ENCODE measurements around the gene MAML3. TPM values are rescaled to one million over a fixed set of nuclear protein-coding genes. Genes with fewer than 3 reads are reported as not detected.

MAML3 gene
- polyA plus RNA-seq, 1 donor (not counting 4 experiments of a cell fraction or from before 2014, with no cell fraction given) = 0.68 TPM

GRCh38 chr4:140152013-140152703 lies 1.8 kb downstream of the MAML3 start:
- H3K27ac ChIP-seq (ENCODE audit: control insufficient read depth, insufficient read depth, low read length) = no peak overlapping the region

GRCh38 chr4:140151699-140152012 lies 2.3 kb downstream of the MAML3 start:
- no peaks in the 10 kb centered on the region for H3K79me2 ChIP-seq (ENCODE audit: control insufficient read depth, insufficient read depth, low read length)
- DNase-seq (ENCODE audit: low read depth, low spot score) (no peak), FAIRE-seq (no peak)
- H3K4me3 ChIP-seq (ENCODE audit: control insufficient read depth in 2 of 3, extremely low read depth in 1 of 3, insufficient read depth in 2 of 3, low read depth in 1 of 3, low read length in 3 of 3) = peak overlapping the region; percentile 81 to 96 (median 93)
- peak overlapping the region; percentile 78 for H3K9ac ChIP-seq (ENCODE audit: control insufficient read depth, extremely low read depth, insufficient read depth, low read length)
- H4K20me1 ChIP-seq (ENCODE audit: control insufficient read depth, extremely low read depth, insufficient read depth, low read length) = no peaks in the 10 kb centered on the region
- H3K9me3 ChIP-seq (ENCODE audit: control insufficient read depth, low read depth, low read length) = no peaks in the 10 kb centered on the region
- H3K27me3 ChIP-seq (ENCODE audit: control insufficient read depth, extremely low read depth, insufficient read depth, low read length) = peaks cover 5% of the 10 kb centered on the region
- H2AFZ ChIP-seq (ENCODE audit: control insufficient read depth, low read length) = peak overlapping the region; percentile 91
- H3K9me1 ChIP-seq (ENCODE audit: control insufficient read depth, extremely low read depth, insufficient read depth, low read length) = no peaks in the 10 kb centered on the region
- dilution Hi-C loops (cut with MboI; ENCODE audit: extremely low pct_ligation_motif_present, low sequenced_read_pairs) = no loop called here
- H3K27ac ChIP-seq (ENCODE audit: control insufficient read depth, insufficient read depth, low read length) = peak overlapping the region; percentile 47
- peak overlapping the region; percentile 99 for H3K4me2 ChIP-seq (ENCODE audit: control insufficient read depth, extremely low read depth, insufficient read depth, low read depth, low read length)
- TF ChIP-seq EZH2 (IDR thresholded peaks at IDR 0.05; ENCODE audit: low read length) (no peak), CTCF (optimal IDR thresholded peaks at IDR 0.05 in 1 of 3, IDR thresholded peaks at IDR 0.05 in 1 of 3, conservative IDR thresholded peaks at IDR 0.05 in 1 of 3; ENCODE audit: extremely low read depth in 1 of 3, insufficient read depth in 2 of 3, low read length in 3 of 3) (no peak)
- no peaks in the 10 kb centered on the region for H3K36me3 ChIP-seq (ENCODE audit: control insufficient read depth in 2 of 2, extremely low read depth in 1 of 2, insufficient read depth in 2 of 2, low read length in 2 of 2)
- peaks cover 8% of the 10 kb centered on the region for H3K4me1 ChIP-seq (ENCODE audit: control insufficient read depth, extremely low read depth, insufficient read depth, low read length)

More at GRCh38 chr4:140152013-140152703, 1.8 kb downstream of the MAML3 start:
- Histone ChIP-seq H3K9ac (ENCODE audit: control insufficient read depth, extremely low read depth, insufficient read depth, low read length) (peak overlapping the region; percentile 78), H3K27me3 (ENCODE audit: control insufficient read depth, extremely low read depth, insufficient read depth, low read length) (peaks cover 5% of the 10 kb centered on the region), H3K36me3 (ENCODE audit: control insufficient read depth in 2 of 2, extremely low read depth in 1 of 2, insufficient read depth in 2 of 2, low read length in 2 of 2) (no peaks in the 10 kb centered on the region), H2AFZ (ENCODE audit: control insufficient read depth, low read length) (peak overlapping the region; percentile 94), H3K79me2 (ENCODE audit: control insufficient read depth, insufficient read depth, low read length) (no peaks in the 10 kb centered on the region), H3K4me3 (ENCODE audit: control insufficient read depth in 2 of 3, extremely low read depth in 1 of 3, insufficient read depth in 2 of 3, low read depth in 1 of 3, low read length in 3 of 3) (peak overlapping the region; percentile 81 to 96 (median 93)), H3K4me1 (ENCODE audit: control insufficient read depth, extremely low read depth, insufficient read depth, low read length) (peaks cover 8% of the 10 kb centered on the region), H3K9me1 (ENCODE audit: control insufficient read depth, extremely low read depth, insufficient read depth, low read length) (no peaks in the 10 kb centered on the region), H3K4me2 (ENCODE audit: control insufficient read depth, extremely low read depth, insufficient read depth, low read depth, low read length) (peak overlapping the region; percentile 99), H4K20me1 (ENCODE audit: control insufficient read depth, extremely low read depth, insufficient read depth, low read length) (no peaks in the 10 kb centered on the region), H3K9me3 (ENCODE audit: control insufficient read depth, low read depth, low read length) (no peaks in the 10 kb centered on the region)
- DNase-seq (ENCODE audit: low read depth, low spot score) (no peak), FAIRE-seq (no peak)
- dilution Hi-C loops (cut with MboI; ENCODE audit: extremely low pct_ligation_motif_present, low sequenced_read_pairs) = no loop called here
- TF ChIP-seq CTCF (optimal IDR thresholded peaks at IDR 0.05 in 1 of 3, IDR thresholded peaks at IDR 0.05 in 1 of 3, conservative IDR thresholded peaks at IDR 0.05 in 1 of 3; ENCODE audit: extremely low read depth in 1 of 3, insufficient read depth in 2 of 3, low read length in 3 of 3) (peak in 1 of 3 experiments; percentile 13), EZH2 (IDR thresholded peaks at IDR 0.05; ENCODE audit: low read length) (no peak)
